SK-N-SH treated with all-trans-retinoic acid at 6 μM for 48 hours (cell line): ENCODE results near the gene CXCL13.

ENCODE experiments used
- ARNTL ChIP-seq: fragments of 450-650 bp; formaldehyde crosslinking; IDR thresholded peaks from 2 replicates; pipeline ENCODE4 v1.5.0; 2020; ENCODE audit warnings: low read depth, mild to moderate bottlenecking, moderate library complexity, borderline replicate concordance
- CREB5 ChIP-seq: fragments of 250-450 bp; sonication (Bioruptor Pico); IDR thresholded peaks from 2 replicates; pipeline ENCODE4 v1.5.1; 2020; ENCODE audit warnings: low read depth, mild to moderate bottlenecking, moderate library complexity
- GLIS3 ChIP-seq: fragments of 250-450 bp; sonication (Bioruptor Pico); IDR thresholded peaks from 2 replicates; pipeline ENCODE4 v1.5.0; 2020; ENCODE audit warnings: mild to moderate bottlenecking, moderate library complexity
- OSR1 ChIP-seq: fragments of 250-450 bp; sonication (Bioruptor Pico); IDR thresholded peaks from 2 replicates; pipeline ENCODE4 v1.8.0; 2022; ENCODE audit warnings: moderate library complexity, mild to moderate bottlenecking, inconsistent platforms
- ZNF8 ChIP-seq: fragments of 450-650 bp; formaldehyde crosslinking; IDR thresholded peaks from 2 replicates; pipeline ENCODE4 v1.5.0; 2020; ENCODE audit warnings: mild to moderate bottlenecking, moderate library complexity

- TF ChIP-seq ARNTL (CRISPR knock-in tag): no peak
- TF ChIP-seq GLIS3 (CRISPR knock-in tag): no peak
- no peak for TF ChIP-seq OSR1 (CRISPR knock-in tag)
- no peak for TF ChIP-seq CREB5 (CRISPR knock-in tag)
- no peak for TF ChIP-seq ZNF8
Observed at GRCh38 chr4:77599378-77599777, 6.2 kb upstream of the CXCL13 start.
